HepG2 (cell line): ENCODE measurements around the gene ACAT2. TPM values are rescaled to one million over a fixed set of nuclear protein-coding genes. Genes with fewer than 3 reads are reported as not detected.

Experiments
- E2F1 ChIP-seq: sonication (generic); formaldehyde crosslinking; IDR thresholded peaks from 2 replicates; pipeline ENCODE4 v1.5.0; 2020; ENCODE audit warnings: missing genetic modification reagents
- ELF4 ChIP-seq: sonication (generic); formaldehyde crosslinking; IDR thresholded peaks from 2 replicates; pipeline ENCODE4 v1.5.0; 2020; ENCODE audit warnings: missing genetic modification reagents, mild to moderate bottlenecking, moderate library complexity, borderline replicate concordance
- FOSL1 ChIP-seq: sonication (generic); formaldehyde crosslinking; IDR thresholded peaks from 2 replicates; pipeline ENCODE4 v1.9.0; 2021; ENCODE audit warnings: missing genetic modification reagents, borderline replicate concordance
- MEF2D ChIP-seq: sonication (generic); formaldehyde crosslinking; IDR thresholded peaks from 2 replicates; pipeline ENCODE4 v1.5.1; 2020; ENCODE audit warnings: mild to moderate bottlenecking, missing genetic modification reagents
- PATZ1 ChIP-seq: sonication (generic); formaldehyde crosslinking; IDR thresholded peaks from 2 replicates; pipeline ENCODE4 v1.4.0; 2020; ENCODE audit warnings: missing genetic modification reagents
- PBX2 ChIP-seq: IDR thresholded peaks from 2 replicates; pipeline ENCODE4 v1.6.1; 2016; ENCODE audit warnings: control low read depth
- SYNCRIP ChIP-seq: fragments of 200-400 bp; formaldehyde crosslinking; IDR thresholded peaks from 2 replicates; pipeline ENCODE4 v1.6.1; 2018; ENCODE audit warnings: mild to moderate bottlenecking, low read depth, low read length; ENCODE audit not compliant: insufficient read depth
- TBP ChIP-seq: sonication (generic); formaldehyde crosslinking; IDR thresholded peaks from 2 replicates; pipeline ENCODE4 v1.5.0; 2020; ENCODE audit warnings: missing genetic modification reagents
- THAP11 ChIP-seq: IDR thresholded peaks from 2 replicates; pipeline ENCODE4 v1.6.1; 2016; ENCODE audit warnings: missing biosample characterization, missing genetic modification reagents
- ZFYVE20 ChIP-seq: sonication (generic); formaldehyde crosslinking; IDR thresholded peaks from 2 replicates; pipeline ENCODE4 v1.8.0; 2023; ENCODE audit warnings: low read depth, mild to moderate bottlenecking, moderate library complexity, missing genetic modification reagents, borderline replicate concordance
- ZNF256 ChIP-seq: sonication (generic); formaldehyde crosslinking; conservative IDR thresholded peaks from 2 replicates; pipeline ENCODE4 v1.4.0; 2020; ENCODE audit warnings: missing genetic modification reagents
- ZNF318 ChIP-seq: sonication (generic); formaldehyde crosslinking; IDR thresholded peaks from 2 replicates; pipeline ENCODE4 v1.4.0; 2020; ENCODE audit warnings: mild to moderate bottlenecking, missing genetic modification reagents
- ZNF691 ChIP-seq: sonication (generic); formaldehyde crosslinking; IDR thresholded peaks from 2 replicates; pipeline ENCODE4 v1.4.0; 2020; ENCODE audit warnings: missing genetic modification reagents, low read depth, mild to moderate bottlenecking, borderline replicate concordance
- ZNF883 ChIP-seq: sonication (generic); formaldehyde crosslinking; IDR thresholded peaks from 2 replicates; pipeline ENCODE4 v1.5.1; 2020; ENCODE audit warnings: mild to moderate bottlenecking, missing genetic modification reagents; ENCODE audit errors: not compliant biosample characterization
- polyA plus RNA-seq, 8 experiments: library from polyadenylated mRNA; depleted of rRNA in 3 of 8; stranded (reverse) in 7 of 8; unstranded in 1 of 8; fragments of >200 nt; fragmentation: Illumina TruSeq in 4 of 8; extraction: Trizol in 4 of 8; gene quantifications; 2 replicates each; pipeline versions ENCODE4 v1.2.1 to v1.2.3, GENCODE V29; 2011 to 2016; ENCODE audit warnings: low read depth in 4 of 8, missing spikeins in 1 of 8, mixed read lengths in 1 of 8; ENCODE audit not compliant: insufficient read depth in 1 of 8
- total RNA-seq, 5 experiments: library from RNA; depleted of rRNA; stranded (reverse); fragments of >200 nt; fragmentation: Illumina TruSeq; extraction: Trizol; gene quantifications; 2 replicates each; pipeline ENCODE4 v1.2.3, GENCODE V29; 2016; ENCODE audit warnings: low read depth in 1 of 5

The ACAT2 gene
- total and polyA plus RNA-seq, 2 of the 13 experiments (the other 11 are each of a cell fraction or from before 2014, with no cell fraction given) = 121 to 534 TPM

- TF ChIP-seq ZNF318 (CRISPR knock-in tag) (no peak), MEF2D (CRISPR knock-in tag) (no peak), PBX2 (CRISPR knock-in tag) (peak; percentile 96), FOSL1 (CRISPR knock-in tag) (no peak), ZNF883 (CRISPR knock-in tag) (no peak), E2F1 (CRISPR knock-in tag) (no peak), PATZ1 (CRISPR knock-in tag) (no peak), THAP11 (CRISPR knock-in tag) (peak; percentile 84), ZNF256 (CRISPR knock-in tag) (no peak), ZFYVE20 (CRISPR knock-in tag) (no peak), ZNF691 (CRISPR knock-in tag) (no peak), ELF4 (peak; percentile 50; the same call in 1 of the 2 replicates), SYNCRIP (no peak), TBP (CRISPR knock-in tag) (no peak)
Measured at GRCh38 chr6:159790149-159790955, 28.5 kb downstream of the ACAT2 start, which contains the start of gene MRPL18 (continued).
